HEK293T (cell line): ENCODE data around the gene RDH13.
"Not testable (repeated sequence)": the region's sequence is repeated elsewhere in the genome, so short reads cannot be mapped to it uniquely, and the experiment has no call there.

Experiments used
- CTCF ChIA-PET: fragments of 350-600 bp; formaldehyde crosslinking; extraction: SDS; loops from one replicate; lab custom pipeline; 2021; ENCODE audit warnings: antibody characterized with exemption, inconsistent platforms; lab: Yijun Ruan, JAX
- POLR2A ChIA-PET: fragments of 350-600 bp; formaldehyde crosslinking; extraction: SDS; loops from one replicate; lab custom pipeline; 2020; ENCODE audit warnings: antibody characterized with exemption, inconsistent platforms; lab: Yijun Ruan, JAX
- DNase-seq: peaks from one replicate; pipeline ENCODE4 v3.0.0; 2012; ENCODE audit warnings: mixed read lengths; ENCODE audit errors: extremely low spot score
- ARNT ChIP-seq: fragments of 450-650 bp; IDR thresholded peaks from 2 replicates; pipeline ENCODE4 v1.6.1; 2017; ENCODE audit warnings: mild to moderate bottlenecking
- BHLHE40 ChIP-seq: fragments of 450-650 bp; IDR thresholded peaks from 2 replicates; pipeline ENCODE4 v1.6.1; 2016; ENCODE audit warnings: mild to moderate bottlenecking, moderate library complexity, borderline replicate concordance
- CTBP1 ChIP-seq: fragments of 450-650 bp; IDR thresholded peaks from 2 replicates; pipeline ENCODE4 v1.6.1; 2016; ENCODE audit warnings: borderline replicate concordance
- ELF4 ChIP-seq: fragments of 450-650 bp; IDR thresholded peaks from 2 replicates; pipeline ENCODE4 v1.6.1; 2017; ENCODE audit warnings: antibody characterized with exemption
- FOXA1 ChIP-seq: fragments of 450-650 bp; IDR thresholded peaks from 2 replicates; pipeline ENCODE4 v1.6.1; 2016; ENCODE audit warnings: mild to moderate bottlenecking
- FOXK2 ChIP-seq: fragments of 450-650 bp; IDR thresholded peaks from 2 replicates; pipeline ENCODE4 v1.6.1; 2016; ENCODE audit warnings: mild to moderate bottlenecking
- FOXM1 ChIP-seq: fragments of 450-650 bp; IDR thresholded peaks from 2 replicates; pipeline ENCODE4 v1.6.1; 2017; ENCODE audit warnings: mild to moderate bottlenecking, borderline replicate concordance
- HDGF ChIP-seq: fragments of 450-650 bp; IDR thresholded peaks from 2 replicates; pipeline ENCODE4 v1.6.1; 2017; ENCODE audit warnings: antibody characterized with exemption, borderline replicate concordance
- L3MBTL2 ChIP-seq: fragments of 450-650 bp; conservative IDR thresholded peaks from 2 replicates; pipeline ENCODE4 v1.6.1; 2016; ENCODE audit warnings: mild to moderate bottlenecking
- LEF1 ChIP-seq: fragments of 450-650 bp; IDR thresholded peaks from 2 replicates; pipeline ENCODE4 v1.6.1; 2017; ENCODE audit warnings: mild to moderate bottlenecking, borderline replicate concordance
- NFRKB ChIP-seq: fragments of 450-650 bp; IDR thresholded peaks from 2 replicates; pipeline ENCODE4 v1.6.1; 2016; ENCODE audit warnings: mild to moderate bottlenecking, moderate library complexity
- PKNOX1 ChIP-seq: fragments of 450-650 bp; IDR thresholded peaks from 2 replicates; pipeline ENCODE4 v1.6.1; 2016
- SP1 ChIP-seq: fragments of 450-650 bp; IDR thresholded peaks from 2 replicates; pipeline ENCODE4 v1.6.1; 2017
- SUZ12 ChIP-seq: fragments of 450-650 bp; IDR thresholded peaks from 2 replicates; pipeline ENCODE4 v1.6.1; 2016; ENCODE audit warnings: mild to moderate bottlenecking
- TARDBP ChIP-seq: fragments of 450-650 bp; IDR thresholded peaks from 2 replicates; pipeline ENCODE4 v1.6.1; 2016
- ZNF384 ChIP-seq: fragments of 450-650 bp; IDR thresholded peaks from 2 replicates; pipeline ENCODE4 v1.6.1; 2016

RDH13 gene

GRCh38 chr19:55018633-55019032, 44.3 kb downstream of the RDH13 start:
- TF ChIP-seq SP1, result no peak
- TF ChIP-seq L3MBTL2, result no peak
- no peak for TF ChIP-seq ARNT
- TF ChIP-seq HDGF, result no peak
- TF ChIP-seq FOXM1, result no peak
- TF ChIP-seq CTBP1, result no peak
- no peak for TF ChIP-seq NFRKB
- no peak for TF ChIP-seq ELF4
- TF ChIP-seq FOXK2, result no peak
- no peak for TF ChIP-seq LEF1
- TF ChIP-seq TARDBP, result no peak
- TF ChIP-seq SUZ12, result no peak
- no peak for TF ChIP-seq PKNOX1
- TF ChIP-seq ZNF384, result no peak
- TF ChIP-seq BHLHE40, result no peak
- TF ChIP-seq FOXA1, result no peak
- DNase-seq, result no peak
- ChIA-PET POLR2A (no interaction called here), CTCF (no interaction called here)

- CTCF ChIA-PET, result no interaction called here
- no peak for DNase-seq
- no peak for TF ChIP-seq L3MBTL2
- TF ChIP-seq FOXM1, result no peak
- TF ChIP-seq ARNT, result no peak
- no peak for TF ChIP-seq TARDBP
- TF ChIP-seq ELF4, result no peak
- no peak for TF ChIP-seq SP1
- no peak for TF ChIP-seq LEF1
- TF ChIP-seq CTBP1, result no peak
- no peak for TF ChIP-seq SUZ12
- TF ChIP-seq HDGF, result no peak
- no peak for TF ChIP-seq ZNF384
- no peak for TF ChIP-seq FOXA1
- TF ChIP-seq NFRKB, result no peak
- no peak for TF ChIP-seq BHLHE40
- no peak for TF ChIP-seq FOXK2
- TF ChIP-seq PKNOX1, result no peak
- POLR2A ChIA-PET, result no interaction called here
Measured at GRCh38 chr19:55018216-55018615, 44.7 kb downstream of the RDH13 start.

GRCh38 chr19:55016017-55016416, 46.9 kb downstream of the RDH13 start:
- POLR2A ChIA-PET, result no interaction called here
- DNase-seq, result no peak
- TF ChIP-seq BHLHE40, result no peak
- TF ChIP-seq TARDBP, result no peak
- no peak for TF ChIP-seq FOXK2
- TF ChIP-seq SP1, result no peak
- no peak for TF ChIP-seq PKNOX1
- CTCF ChIA-PET, result no interaction called here

GRCh38 chr19:55015126-55015525, 47.8 kb downstream of the RDH13 start:
- TF ChIP-seq FOXA1 (no peak), ARNT (no peak), SP1 (no peak), PKNOX1 (no peak), LEF1 (no peak), ELF4 (no peak)
- POLR2A ChIA-PET, result no interaction called here
- CTCF ChIA-PET, result no interaction called here
- DNase-seq, result no peak

GRCh38 chr19:55014714-55015113, 48.2 kb downstream of the RDH13 start:
- ChIA-PET POLR2A (no interaction called here), CTCF (no interaction called here)
- no peak for DNase-seq
- TF ChIP-seq TARDBP (no peak), ARNT (no peak), SP1 (no peak), CTBP1 (no peak), NFRKB (no peak)

GRCh38 chr19:55013596-55013995, 49.4 kb downstream of the RDH13 start:
- TF ChIP-seq SUZ12, result no peak
- no peak for TF ChIP-seq L3MBTL2
- no peak for TF ChIP-seq FOXK2
- POLR2A ChIA-PET, result no interaction called here
- CTCF ChIA-PET, result no interaction called here
- DNase-seq, result no peak

GRCh38 chr19:55012306-55012705, 50.6 kb downstream of the RDH13 start:
- ChIA-PET CTCF (interaction anchor here (0.6 kb wide), 1 partner anchor 1319 kb away, joined by 4 read pairs; no protein-coding TSS in a partner anchor), POLR2A (no interaction called here)
- TF ChIP-seq ZNF384 (no peak), HDGF (no peak), LEF1 (no peak), BHLHE40 (no peak), PKNOX1 (no peak), SUZ12 (no peak), CTBP1 (no peak), FOXK2 (no peak), NFRKB (no peak), FOXA1 (no peak), ARNT (no peak), FOXM1 (no peak), SP1 (no peak), TARDBP (no peak)
- DNase-seq, result no peak

GRCh38 chr19:55010561-55010960, 52.4 kb downstream of the RDH13 start:
- CTCF ChIA-PET, POLR2A ChIA-PET, DNase-seq: not testable (repeated sequence)

GRCh38 chr19:55008781-55009180, 54.2 kb downstream of the RDH13 start:
- DNase-seq, CTCF ChIA-PET, POLR2A ChIA-PET: not testable (repeated sequence)

- DNase-seq, CTCF ChIA-PET, POLR2A ChIA-PET: not testable (repeated sequence)
Measured at GRCh38 chr19:55008189-55008588, 54.8 kb downstream of the RDH13 start.

GRCh38 chr19:55007537-55007936, 55.4 kb downstream of the RDH13 start:
- DNase-seq, CTCF ChIA-PET, POLR2A ChIA-PET: not testable (repeated sequence)
